WTC11 (cell line): ENCODE data around the gene CDKN1B. TPM values are rescaled to one million over a fixed set of nuclear protein-coding genes. Genes with fewer than 3 reads are reported as not detected.

Source experiments
- ATAC-seq: fragments of 200-7000 bp; cut with Tn5 transposase; 2 replicates; pipeline ENCODE4 v1.10.0; 2021; ENCODE audit warnings: mild to moderate bottlenecking, moderate library complexity
- CTCF ChIA-PET: fragments of 300-600 bp; sonication (Branson Sonifier 250); formaldehyde crosslinking; loops from one replicate; lab custom pipeline; 2021; ENCODE audit warnings: antibody characterized with exemption; lab: Charles Lee
- POLR2A ChIA-PET: fragments of 350-600 bp; sonication (Branson Sonifier 250); formaldehyde crosslinking; loops from one replicate; lab custom pipeline; 2021; ENCODE audit warnings: antibody characterized with exemption; lab: Charles Lee
- DNase-seq: peaks from one replicate; pipeline ENCODE4 v3.0.0; 2021; ENCODE audit warnings: low spot score
- H3K27ac Mint-ChIP-seq: 2 replicates; pipeline ENCODE4 v1.8.0; 2021; ENCODE audit warnings: mixed read lengths
- H3K27me3 Mint-ChIP-seq: 2 replicates; pipeline ENCODE4 v1.8.0; 2021; ENCODE audit warnings: low read depth, mild to moderate bottlenecking, moderate library complexity, mixed read lengths
- H3K36me3 Mint-ChIP-seq: 2 replicates; pipeline ENCODE4 v1.8.0; 2021; ENCODE audit warnings: mixed read lengths
- H3K4me1 Mint-ChIP-seq: 2 replicates; pipeline ENCODE4 v1.8.0; 2022; ENCODE audit warnings: mixed read lengths
- H3K4me3 Mint-ChIP-seq: 2 replicates; pipeline ENCODE4 v1.8.0; 2021; ENCODE audit warnings: mild to moderate bottlenecking, moderate library complexity, mixed read lengths
- H3K9me3 Mint-ChIP-seq: 2 replicates; pipeline ENCODE4 v1.8.0; 2021; ENCODE audit warnings: mixed read lengths
- AFF4 ChIP-seq: sonication (generic); formaldehyde crosslinking; IDR thresholded peaks from 2 replicates; pipeline ENCODE4 v1.8.1; 2023; ENCODE audit warnings: mild to moderate bottlenecking, missing genetic modification reagents, borderline replicate concordance
- CREM ChIP-seq: sonication (generic); formaldehyde crosslinking; IDR thresholded peaks from 2 replicates; pipeline ENCODE4 v1.8.1; 2022; ENCODE audit warnings: mild to moderate bottlenecking, missing genetic modification reagents, moderate library complexity
- E2F4 ChIP-seq: sonication (generic); formaldehyde crosslinking; IDR thresholded peaks from 2 replicates; pipeline ENCODE4 v1.8.1; 2022; ENCODE audit warnings: low read depth, mild to moderate bottlenecking, moderate library complexity, missing genetic modification reagents, borderline replicate concordance
- ETV6 ChIP-seq: sonication (generic); formaldehyde crosslinking; IDR thresholded peaks from 2 replicates; pipeline ENCODE4 v1.8.1; 2022; ENCODE audit warnings: mild to moderate bottlenecking, missing genetic modification reagents
- JAZF1 ChIP-seq: fragments of 250-450 bp; sonication (Bioruptor Pico); IDR thresholded peaks from 2 replicates; pipeline ENCODE4 v1.9.0; 2021; ENCODE audit warnings: moderate library complexity, mild to moderate bottlenecking, inconsistent platforms
- JUN ChIP-seq: sonication (generic); formaldehyde crosslinking; IDR thresholded peaks from 2 replicates; pipeline ENCODE4 v1.8.0; 2023; ENCODE audit warnings: mild to moderate bottlenecking, missing genetic modification reagents
- MXD4 ChIP-seq: fragments of 250-450 bp; sonication (Bioruptor Pico); IDR thresholded peaks from 2 replicates; pipeline ENCODE4 v1.8.0; 2021; ENCODE audit warnings: mild to moderate bottlenecking, moderate library complexity, borderline replicate concordance
- NFYB ChIP-seq: sonication (generic); formaldehyde crosslinking; conservative IDR thresholded peaks from 2 replicates; pipeline ENCODE4 v1.8.0; 2022; ENCODE audit warnings: low read depth, missing genetic modification reagents
- NR2C2 ChIP-seq: sonication (generic); formaldehyde crosslinking; IDR thresholded peaks from 2 replicates; pipeline ENCODE4 v1.8.0; 2022; ENCODE audit warnings: mild to moderate bottlenecking, missing genetic modification reagents
- RELA ChIP-seq: sonication (generic); formaldehyde crosslinking; IDR thresholded peaks from 2 replicates; pipeline ENCODE4 v1.8.1; 2022; ENCODE audit warnings: missing genetic modification reagents, mild to moderate bottlenecking, borderline replicate concordance
- TEAD1 ChIP-seq: sonication (generic); formaldehyde crosslinking; IDR thresholded peaks from 2 replicates; pipeline ENCODE4 v1.8.0; 2022; ENCODE audit warnings: mild to moderate bottlenecking, missing genetic modification reagents
- TEAD4 ChIP-seq: sonication (generic); formaldehyde crosslinking; IDR thresholded peaks from 2 replicates; pipeline ENCODE4 v1.8.0; 2022; ENCODE audit warnings: mild to moderate bottlenecking, missing genetic modification reagents
- TP53 ChIP-seq: sonication (generic); formaldehyde crosslinking; IDR thresholded peaks from 2 replicates; pipeline ENCODE4 v1.8.1; 2023; ENCODE audit warnings: mild to moderate bottlenecking, missing genetic modification reagents
- ZNF121 ChIP-seq: sonication (generic); formaldehyde crosslinking; IDR thresholded peaks from 2 replicates; pipeline ENCODE4 v1.8.0; 2023; ENCODE audit warnings: missing genetic modification reagents
- ZNF138 ChIP-seq: sonication (generic); formaldehyde crosslinking; conservative IDR thresholded peaks from 2 replicates; pipeline ENCODE4 v1.8.1; 2022; ENCODE audit warnings: mild to moderate bottlenecking, moderate library complexity, missing genetic modification reagents
- ZNF317 ChIP-seq: sonication (generic); formaldehyde crosslinking; IDR thresholded peaks from 2 replicates; pipeline ENCODE4 v1.8.1; 2023; ENCODE audit warnings: low read depth, mild to moderate bottlenecking, moderate library complexity, missing genetic modification reagents, borderline replicate concordance
- ZNF396 ChIP-seq: fragments of 250-450 bp; sonication (Bioruptor Pico); IDR thresholded peaks from 2 replicates; pipeline ENCODE4 v1.8.0; 2021; ENCODE audit warnings: mild to moderate bottlenecking, moderate library complexity, borderline replicate concordance
- total RNA-seq: library from RNA; stranded (reverse); gene quantifications from 3 replicates; pipeline ENCODE4 v1.2.3, GENCODE V29; 2021
- TF ChIP-seq, protein P1 (sequence below): sonication (generic); formaldehyde crosslinking; IDR thresholded peaks from 2 replicates; pipeline ENCODE4 v1.8.0; 2022; ENCODE audit warnings: mild to moderate bottlenecking, missing genetic modification reagents
- TF ChIP-seq, protein P2 (sequence below): fragments of 250-450 bp; sonication (Bioruptor Pico); IDR thresholded peaks from 2 replicates; pipeline ENCODE4 v1.9.0; 2021; ENCODE audit warnings: mild to moderate bottlenecking, borderline replicate concordance
- TF ChIP-seq, protein P3 (sequence below): sonication (generic); formaldehyde crosslinking; IDR thresholded peaks from 2 replicates; pipeline ENCODE4 v1.8.1; 2022; ENCODE audit warnings: mild to moderate bottlenecking, moderate library complexity, missing genetic modification reagents
- TF ChIP-seq, protein P4 (sequence below): sonication (generic); formaldehyde crosslinking; IDR thresholded peaks from 2 replicates; pipeline ENCODE4 v1.8.0; 2022; ENCODE audit warnings: mild to moderate bottlenecking, missing genetic modification reagents

Gene CDKN1B
- total RNA-seq, 1 experiment from 2014 or later, result 34.2 TPM

- TF ChIP-seq, protein P1, sequence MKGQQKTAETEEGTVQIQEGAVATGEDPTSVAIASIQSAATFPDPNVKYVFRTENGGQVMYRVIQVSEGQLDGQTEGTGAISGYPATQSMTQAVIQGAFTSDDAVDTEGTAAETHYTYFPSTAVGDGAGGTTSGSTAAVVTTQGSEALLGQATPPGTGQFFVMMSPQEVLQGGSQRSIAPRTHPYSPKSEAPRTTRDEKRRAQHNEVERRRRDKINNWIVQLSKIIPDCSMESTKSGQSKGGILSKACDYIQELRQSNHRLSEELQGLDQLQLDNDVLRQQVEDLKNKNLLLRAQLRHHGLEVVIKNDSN (CRISPR knock-in tag), result no peak
- TF ChIP-seq, all 79 proteins: peak for 0
These were observed 1.7 kb downstream of the CDKN1B start (continued) for GRCh38 chr12:12718853-12719252.

DNA sequence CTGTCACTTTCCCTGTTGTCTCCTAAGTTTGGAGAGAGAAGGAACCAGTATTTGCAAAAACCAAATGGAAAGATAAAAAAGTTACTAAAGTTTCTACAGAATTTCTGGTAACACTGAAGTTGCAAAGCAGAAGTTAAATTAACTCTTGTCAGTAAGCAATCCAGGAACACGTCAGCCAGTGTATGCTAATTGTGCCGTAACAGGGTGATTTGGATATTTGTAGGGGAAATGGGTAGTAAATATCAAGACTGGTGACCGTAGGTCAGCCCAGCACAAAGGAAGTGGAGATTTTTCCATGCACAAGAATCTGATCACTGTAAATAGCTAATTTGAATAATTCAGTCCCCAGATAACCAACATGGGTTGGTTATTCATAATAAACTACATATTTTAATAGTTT lies 2.3 kb downstream of the CDKN1B start:
- POLR2A ChIA-PET, result interaction anchor here (0.6 kb wide), 1 partner anchor 1074 kb away, joined by 3 read pairs; no protein-coding TSS in a partner anchor

DNA sequence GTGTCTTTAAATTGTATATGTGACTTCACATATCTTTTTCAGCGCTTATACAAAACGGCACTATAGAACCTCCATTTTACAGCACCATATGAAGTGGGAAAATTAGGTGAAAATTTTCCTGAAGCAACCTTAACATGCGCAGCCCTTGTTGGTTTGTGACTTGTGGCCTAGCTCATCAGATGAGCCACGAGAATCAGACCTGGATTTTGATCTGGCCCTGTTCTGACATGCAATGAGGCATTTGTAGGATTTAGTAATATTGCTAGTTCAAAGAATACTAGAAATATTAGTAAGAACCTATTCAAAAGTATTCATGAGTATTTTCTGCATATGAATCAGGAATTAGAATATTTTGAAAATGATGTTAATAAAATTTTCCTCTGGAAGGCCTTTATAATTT lies 2.9 kb downstream of the CDKN1B start:
- Mint-ChIP-seq H3K27me3 (peaks cover 27% of the 10 kb centered on the region), H3K27ac (no peak overlapping the region), H3K36me3 (peaks cover 38% of the 10 kb centered on the region), H3K4me3 (no peak overlapping the region), H3K9me3 (no peaks in the 10 kb centered on the region), H3K4me1 (peaks cover 52% of the 10 kb centered on the region)
- ATAC-seq (no peak), DNase-seq (no peak)
- ChIA-PET POLR2A (interaction anchor here (0.6 kb wide), 1 partner anchor 1075 kb away, joined by 3 read pairs; no protein-coding TSS in a partner anchor), CTCF (interaction anchor here (2.3 kb wide), 1 partner anchor 16 kb away, joined by 18 read pairs; no protein-coding TSS in a partner anchor)
- no peak for TF ChIP-seq TEAD4 (CRISPR knock-in tag)
- TF ChIP-seq ZNF121 (CRISPR knock-in tag), result no peak
- no peak for TF ChIP-seq ZNF396 (CRISPR knock-in tag)
- TF ChIP-seq NR2C2, result no peak
- no peak for TF ChIP-seq RELA
- TF ChIP-seq, protein P2, sequence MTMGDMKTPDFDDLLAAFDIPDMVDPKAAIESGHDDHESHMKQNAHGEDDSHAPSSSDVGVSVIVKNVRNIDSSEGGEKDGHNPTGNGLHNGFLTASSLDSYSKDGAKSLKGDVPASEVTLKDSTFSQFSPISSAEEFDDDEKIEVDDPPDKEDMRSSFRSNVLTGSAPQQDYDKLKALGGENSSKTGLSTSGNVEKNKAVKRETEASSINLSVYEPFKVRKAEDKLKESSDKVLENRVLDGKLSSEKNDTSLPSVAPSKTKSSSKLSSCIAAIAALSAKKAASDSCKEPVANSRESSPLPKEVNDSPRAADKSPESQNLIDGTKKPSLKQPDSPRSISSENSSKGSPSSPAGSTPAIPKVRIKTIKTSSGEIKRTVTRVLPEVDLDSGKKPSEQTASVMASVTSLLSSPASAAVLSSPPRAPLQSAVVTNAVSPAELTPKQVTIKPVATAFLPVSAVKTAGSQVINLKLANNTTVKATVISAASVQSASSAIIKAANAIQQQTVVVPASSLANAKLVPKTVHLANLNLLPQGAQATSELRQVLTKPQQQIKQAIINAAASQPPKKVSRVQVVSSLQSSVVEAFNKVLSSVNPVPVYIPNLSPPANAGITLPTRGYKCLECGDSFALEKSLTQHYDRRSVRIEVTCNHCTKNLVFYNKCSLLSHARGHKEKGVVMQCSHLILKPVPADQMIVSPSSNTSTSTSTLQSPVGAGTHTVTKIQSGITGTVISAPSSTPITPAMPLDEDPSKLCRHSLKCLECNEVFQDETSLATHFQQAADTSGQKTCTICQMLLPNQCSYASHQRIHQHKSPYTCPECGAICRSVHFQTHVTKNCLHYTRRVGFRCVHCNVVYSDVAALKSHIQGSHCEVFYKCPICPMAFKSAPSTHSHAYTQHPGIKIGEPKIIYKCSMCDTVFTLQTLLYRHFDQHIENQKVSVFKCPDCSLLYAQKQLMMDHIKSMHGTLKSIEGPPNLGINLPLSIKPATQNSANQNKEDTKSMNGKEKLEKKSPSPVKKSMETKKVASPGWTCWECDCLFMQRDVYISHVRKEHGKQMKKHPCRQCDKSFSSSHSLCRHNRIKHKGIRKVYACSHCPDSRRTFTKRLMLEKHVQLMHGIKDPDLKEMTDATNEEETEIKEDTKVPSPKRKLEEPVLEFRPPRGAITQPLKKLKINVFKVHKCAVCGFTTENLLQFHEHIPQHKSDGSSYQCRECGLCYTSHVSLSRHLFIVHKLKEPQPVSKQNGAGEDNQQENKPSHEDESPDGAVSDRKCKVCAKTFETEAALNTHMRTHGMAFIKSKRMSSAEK (CRISPR knock-in tag), result no peak
- no peak for TF ChIP-seq JAZF1 (CRISPR knock-in tag)

More for the DNA sequence above, 2.3 kb downstream of the CDKN1B start:
- DNase-seq (no peak), ATAC-seq (no peak)
- Mint-ChIP-seq H3K4me3 (peak overlapping the region; percentile 98), H3K27me3 (peaks cover 27% of the 10 kb centered on the region), H3K4me1 (peaks cover 58% of the 10 kb centered on the region), H3K9me3 (no peaks in the 10 kb centered on the region), H3K36me3 (peaks cover 38% of the 10 kb centered on the region), H3K27ac (peak overlapping the region; percentile 21; the same call in 1 of the 2 replicates)
- CTCF ChIA-PET, result interaction anchor here (2.3 kb wide), 1 partner anchor 17 kb away, joined by 18 read pairs; no protein-coding TSS in a partner anchor
- no peak for TF ChIP-seq E2F4 (CRISPR knock-in tag)
- no peak for TF ChIP-seq ETV6 (CRISPR knock-in tag)
- TF ChIP-seq, protein P3, sequence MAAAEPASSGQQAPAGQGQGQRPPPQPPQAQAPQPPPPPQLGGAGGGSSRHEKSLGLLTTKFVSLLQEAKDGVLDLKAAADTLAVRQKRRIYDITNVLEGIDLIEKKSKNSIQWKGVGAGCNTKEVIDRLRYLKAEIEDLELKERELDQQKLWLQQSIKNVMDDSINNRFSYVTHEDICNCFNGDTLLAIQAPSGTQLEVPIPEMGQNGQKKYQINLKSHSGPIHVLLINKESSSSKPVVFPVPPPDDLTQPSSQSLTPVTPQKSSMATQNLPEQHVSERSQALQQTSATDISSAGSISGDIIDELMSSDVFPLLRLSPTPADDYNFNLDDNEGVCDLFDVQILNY (CRISPR knock-in tag), result no peak
- TF ChIP-seq NFYB (CRISPR knock-in tag), result no peak
- no peak for TF ChIP-seq TEAD4 (CRISPR knock-in tag)
- TF ChIP-seq ZNF138 (CRISPR knock-in tag), result no peak
- no peak for TF ChIP-seq ZNF317 (CRISPR knock-in tag)
- no peak for TF ChIP-seq TP53 (CRISPR knock-in tag)
- TF ChIP-seq MXD4 (CRISPR knock-in tag), result no peak
- TF ChIP-seq CREM (CRISPR knock-in tag), result no peak
- no peak for TF ChIP-seq ZNF121 (CRISPR knock-in tag)
- TF ChIP-seq TEAD1 (CRISPR knock-in tag), result no peak
- no peak for TF ChIP-seq AFF4 (CRISPR knock-in tag)
- TF ChIP-seq, protein P4, sequence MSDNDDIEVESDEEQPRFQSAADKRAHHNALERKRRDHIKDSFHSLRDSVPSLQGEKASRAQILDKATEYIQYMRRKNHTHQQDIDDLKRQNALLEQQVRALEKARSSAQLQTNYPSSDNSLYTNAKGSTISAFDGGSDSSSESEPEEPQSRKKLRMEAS (CRISPR knock-in tag), result no peak
- TF ChIP-seq JUN, result no peak
- TF ChIP-seq ZNF396 (CRISPR knock-in tag), result no peak
